HG03060 (cell line): ENCODE data around the gene PLEKHA3.
A peak's percentile ranks its signal among the peaks of the same experiment; 100 is the strongest.

Experiments
- ATAC-seq: cut with Tn5 transposase; IDR thresholded peaks from one replicate; pipeline ENCODE4 v1.9.1; 2021; ENCODE audit warnings: low read depth, moderate number of reproducible peaks; ENCODE audit not compliant: unreplicated experiment

Gene PLEKHA3

GRCh38 chr2:178478439-178479274 is 1.6 kb upstream of the PLEKHA3 start, which contains the start of gene FKBP7:
FKBP7 (minus strand) TSS chr2:178478600; CDS start chr2:178478499, 101 bp downstream.
- ATAC-seq = peak; percentile 34

- ATAC-seq = no peak
Observed at GRCh38 chr2:178479275-178479616, 1.0 kb upstream of the PLEKHA3 start.

GRCh38 chr2:178479758-178480226 is 465 bp upstream of the PLEKHA3 start:
- ATAC-seq = no peak

GRCh38 chr2:178482437-178482836 is 2.2 kb downstream of the PLEKHA3 start:
- ATAC-seq = peak; percentile 33

DNA sequence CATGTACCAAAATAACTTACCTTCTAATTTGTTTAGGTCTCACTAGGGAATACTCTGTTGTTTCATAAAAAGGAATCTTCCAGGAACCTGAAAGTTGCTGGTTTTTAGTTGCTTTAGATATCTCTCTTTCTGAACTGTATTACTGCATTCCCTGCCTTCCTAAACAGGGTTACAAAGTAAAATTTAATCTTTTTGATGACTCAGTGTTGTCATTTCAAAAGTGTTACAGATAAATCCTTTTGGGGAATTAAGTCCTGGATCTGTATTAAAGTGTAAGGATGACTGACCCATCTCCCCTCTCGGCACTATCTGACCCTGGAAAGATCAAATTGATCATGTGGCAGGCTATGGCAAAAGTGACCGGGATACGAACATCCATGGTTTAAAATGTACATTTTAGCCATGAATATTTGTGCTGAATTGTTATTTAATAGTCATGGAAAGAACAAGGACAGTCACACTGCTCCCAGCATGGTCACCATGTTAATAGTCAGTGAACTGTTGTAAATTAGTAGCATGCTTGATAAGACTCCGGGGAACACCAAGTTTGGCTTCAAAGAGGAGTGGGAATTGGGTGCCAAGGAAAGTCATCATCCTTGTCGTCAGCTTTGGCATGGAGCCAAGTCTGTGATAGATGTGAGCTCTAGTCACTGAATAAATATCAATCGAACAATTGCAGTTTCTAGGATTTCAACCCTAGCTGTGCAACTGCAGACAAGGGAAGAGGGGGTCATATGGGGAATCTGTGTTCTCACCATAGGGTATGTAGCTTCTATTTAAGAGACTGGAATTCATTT is 4.2 kb downstream of the PLEKHA3 start:
- ATAC-seq = no peak

GRCh38 chr2:178485356-178485755 is 5.1 kb downstream of the PLEKHA3 start:
- ATAC-seq = no peak

DNA sequence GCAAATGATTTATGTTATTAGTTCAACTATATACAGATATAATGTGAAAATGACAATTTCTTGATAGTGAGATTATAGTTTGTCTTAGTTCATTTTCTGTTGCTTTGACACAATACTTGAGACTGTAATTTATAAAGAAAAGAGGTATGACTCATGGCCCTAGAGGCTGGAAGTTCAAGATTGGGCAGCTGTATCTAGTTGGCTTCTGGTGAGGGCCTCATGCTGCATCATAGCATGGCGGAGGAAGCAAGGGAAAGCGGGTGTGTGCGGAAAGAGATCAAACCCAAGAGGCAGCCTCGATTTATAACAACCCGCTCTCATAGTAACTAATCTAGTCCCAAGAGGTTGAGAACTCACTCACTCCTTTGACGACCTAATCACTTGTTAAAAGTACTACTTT is 11.4 kb downstream of the PLEKHA3 start:
- ATAC-seq = no peak

DNA sequence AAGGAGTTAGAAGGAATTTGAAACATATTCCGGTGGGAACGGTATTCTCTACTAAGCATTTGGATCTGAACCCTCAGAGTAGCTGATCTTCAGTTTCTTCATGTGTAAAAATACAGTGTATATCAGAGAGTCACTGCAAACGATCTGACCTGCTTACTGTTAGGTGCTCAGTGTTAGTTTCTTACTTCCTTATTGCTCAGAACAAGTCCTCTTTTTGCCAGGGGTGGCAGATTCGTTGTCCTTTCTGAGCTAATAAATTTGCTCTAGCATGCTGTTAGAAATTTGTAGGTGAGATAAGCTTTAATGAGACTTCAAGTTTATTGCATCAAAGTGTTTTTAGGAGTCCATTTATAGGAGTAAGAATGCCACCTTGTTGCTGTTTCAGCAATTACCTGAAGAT is 15.8 kb downstream of the PLEKHA3 start:
- ATAC-seq = no peak

DNA sequence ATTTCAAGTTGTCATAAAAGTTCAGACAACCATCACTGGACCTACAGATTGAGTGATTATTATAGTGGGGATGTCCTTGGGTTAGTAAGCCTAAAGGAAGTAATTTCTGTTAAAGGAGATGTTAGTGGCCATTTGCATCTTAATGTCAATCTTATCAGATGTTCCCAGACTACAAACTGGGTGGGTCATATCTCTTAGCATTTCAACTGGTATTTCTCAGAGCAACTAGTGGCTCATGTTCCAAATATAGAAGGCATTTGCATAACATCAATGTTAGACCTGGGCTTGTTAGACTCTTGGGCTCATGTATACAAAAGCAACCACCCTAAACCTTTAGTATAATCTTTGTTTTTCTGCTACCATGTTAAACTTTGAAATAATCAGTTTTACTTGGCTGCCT is 17.9 kb downstream of the PLEKHA3 start:
- no peak for ATAC-seq

DNA sequence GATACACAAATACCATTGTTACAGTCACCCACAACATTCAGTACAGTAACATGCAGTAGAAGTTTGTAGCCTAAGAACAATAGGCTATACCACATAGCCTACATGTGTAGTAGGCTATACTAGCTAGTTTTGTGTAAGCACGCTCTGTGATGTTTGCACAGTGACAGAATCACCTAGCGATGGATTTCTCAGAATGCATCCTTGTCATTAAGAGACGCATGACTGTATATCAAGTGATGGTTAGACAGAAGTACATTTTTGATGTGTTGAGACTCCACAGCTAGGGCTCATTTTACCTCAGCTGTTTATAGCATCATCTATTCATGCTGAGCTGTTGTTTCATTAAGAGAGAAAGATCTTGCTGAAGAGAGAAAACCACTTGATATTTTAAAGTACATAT is 19.4 kb downstream of the PLEKHA3 start:
- ATAC-seq = no peak

DNA sequence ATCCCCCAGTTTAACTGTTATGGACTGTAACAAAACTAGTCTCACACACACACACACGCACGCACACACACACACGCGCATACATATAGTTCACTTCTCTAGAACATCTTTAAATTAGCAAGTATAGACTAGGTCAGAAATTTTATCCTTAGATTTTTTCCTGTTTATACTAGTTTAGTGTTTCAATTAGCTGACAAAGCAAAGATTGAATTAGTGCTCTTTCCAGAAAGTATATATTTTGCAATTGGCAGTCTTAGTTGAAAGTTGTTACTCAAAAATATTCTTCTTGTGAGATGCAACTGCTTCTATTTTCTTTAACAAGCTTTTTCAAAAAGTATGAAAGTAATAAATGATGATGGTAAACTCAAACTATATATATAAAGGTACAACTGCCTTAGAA is 22.5 kb downstream of the PLEKHA3 start:
- no peak for ATAC-seq

- ATAC-seq = no peak
Observed at GRCh38 chr2:178506101-178506500, 25.8 kb downstream of the PLEKHA3 start.

DNA sequence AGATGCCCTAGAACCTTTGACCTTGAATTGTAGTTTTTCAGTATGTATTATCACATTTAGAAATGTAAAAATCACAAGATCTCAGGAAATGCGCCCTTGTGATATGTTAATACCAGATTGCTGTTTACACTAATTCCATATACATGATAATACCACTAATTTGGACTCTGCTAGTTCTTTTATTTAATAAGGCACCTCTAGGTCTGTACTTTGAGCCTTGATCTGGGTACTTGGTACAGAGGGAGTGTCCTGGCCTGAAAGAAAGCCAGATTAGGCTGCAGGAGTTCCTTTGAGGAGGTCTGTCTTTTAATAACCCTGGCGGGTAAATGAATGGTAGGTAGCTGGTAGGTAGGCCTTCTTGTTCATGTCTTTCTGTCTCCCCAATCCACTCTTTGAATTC is 26.3 kb downstream of the PLEKHA3 start:
- no peak for ATAC-seq

DNA sequence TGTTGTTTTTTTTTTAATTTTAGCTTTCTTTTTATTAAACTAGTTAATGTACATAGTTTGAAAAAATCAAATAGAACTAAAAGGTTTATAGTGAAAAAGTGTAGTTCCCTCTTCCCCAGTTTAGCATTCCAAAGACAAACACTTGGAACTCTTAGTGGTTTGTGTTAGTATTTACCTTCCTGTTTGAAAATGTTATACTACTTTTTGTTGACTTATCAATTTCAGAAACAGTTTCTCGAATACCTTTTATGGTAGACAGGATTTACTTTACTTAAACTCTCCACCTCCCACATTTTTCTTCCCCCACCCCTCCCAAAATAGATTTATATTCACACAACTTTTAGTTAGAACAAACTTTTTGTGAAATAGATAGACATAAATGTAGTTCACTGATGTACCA is 26.7 kb downstream of the PLEKHA3 start:
- no peak for ATAC-seq

- ATAC-seq = no peak
Observed at GRCh38 chr2:178508646-178509045, 28.4 kb downstream of the PLEKHA3 start.

- ATAC-seq = no peak
Observed at GRCh38 chr2:178510384-178510783, 30.1 kb downstream of the PLEKHA3 start.

DNA sequence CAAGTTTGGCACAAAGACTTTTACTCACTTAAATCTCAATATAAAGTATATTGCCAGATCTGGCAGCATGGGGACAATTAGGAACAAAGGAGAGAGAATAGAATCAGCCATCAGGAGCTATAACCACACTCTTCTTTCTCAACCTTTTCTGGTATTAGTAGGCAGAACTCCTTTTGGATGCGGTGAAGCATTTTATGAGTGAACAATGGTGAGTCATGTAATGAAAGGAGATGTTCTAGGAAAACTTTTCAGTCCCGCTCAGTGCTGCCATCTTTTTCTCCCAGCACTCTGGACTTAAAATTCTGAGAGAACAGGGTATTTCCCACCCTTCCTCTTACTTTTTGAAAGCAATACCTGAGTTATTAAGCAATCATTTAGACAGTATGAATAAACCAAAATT is 32.2 kb downstream of the PLEKHA3 start:
- ATAC-seq = no peak

DNA sequence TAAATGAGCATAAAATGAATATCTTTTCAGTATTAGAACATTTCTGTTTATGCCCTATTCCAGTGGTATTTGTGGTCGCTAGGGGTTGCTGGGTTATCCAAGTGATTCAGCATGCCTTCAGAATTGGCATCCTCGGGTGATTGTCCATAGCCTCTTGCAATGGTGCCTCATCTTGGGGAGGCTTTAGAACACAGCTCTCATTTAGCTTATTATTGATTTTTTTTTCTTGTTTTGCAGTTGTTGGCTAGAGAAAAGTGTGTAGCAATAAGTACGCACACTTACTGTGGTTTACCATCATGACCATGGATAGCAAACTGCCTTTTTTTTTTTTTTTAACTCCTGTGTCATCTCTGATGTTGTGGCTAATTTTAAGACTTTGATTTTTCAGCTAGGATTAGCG is 33.6 kb downstream of the PLEKHA3 start:
- no peak for ATAC-seq

GRCh38 chr2:178514664-178515063 is 34.4 kb downstream of the PLEKHA3 start:
- peak; percentile 53 for ATAC-seq

- no peak for ATAC-seq
Observed at GRCh38 chr2:178517496-178517895, 37.2 kb downstream of the PLEKHA3 start.

DNA sequence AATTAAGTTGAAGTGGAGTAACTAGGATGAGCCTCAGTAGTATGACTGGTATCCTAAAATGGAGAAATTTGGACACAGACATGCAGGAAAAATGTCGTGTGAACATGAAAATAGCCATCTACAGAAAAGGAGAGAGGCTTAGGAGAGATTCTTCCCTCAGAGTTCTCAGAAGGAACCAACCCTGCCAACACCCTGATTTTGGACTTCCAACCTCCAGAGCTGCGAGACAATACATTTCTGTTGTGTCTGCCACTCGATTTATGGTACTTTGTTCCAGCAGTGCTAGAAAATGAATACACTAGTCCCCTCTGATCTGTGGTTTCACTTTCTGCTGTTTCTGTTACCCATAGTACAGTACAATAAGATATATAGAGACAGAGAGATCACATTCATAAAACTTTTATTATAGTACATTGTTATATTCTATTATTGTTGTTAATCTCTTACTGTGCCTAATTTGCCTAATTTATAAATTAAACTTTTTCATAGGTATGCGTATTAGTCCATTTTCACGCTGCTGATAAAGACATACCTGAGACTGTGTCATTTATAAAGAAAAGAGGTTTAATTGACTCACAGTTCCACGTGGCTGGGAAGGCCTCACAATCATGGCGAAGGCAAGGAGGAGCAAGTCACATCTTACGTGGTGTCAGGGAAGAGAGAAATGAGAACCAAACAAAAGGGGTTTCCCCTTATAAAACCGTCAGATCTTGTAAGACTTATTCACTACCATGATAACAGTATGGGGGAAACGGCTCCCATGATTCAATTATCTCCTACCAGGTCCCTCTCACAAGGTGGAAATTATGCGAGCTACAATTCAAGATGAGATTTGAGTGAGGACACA is 41.3 kb downstream of the PLEKHA3 start:
- no peak for ATAC-seq
